ENCODE results near the gene OGDH. TPM values are rescaled to one million over a fixed set of nuclear protein-coding genes. Genes with fewer than 3 reads are reported as not detected.

The OGDH gene
- total and polyA plus RNA-seq, 2 of the 13 experiments (the other 11 are each of a cell fraction or from before 2014, with no cell fraction given), result 17.4 to 25.4 TPM

DNA sequence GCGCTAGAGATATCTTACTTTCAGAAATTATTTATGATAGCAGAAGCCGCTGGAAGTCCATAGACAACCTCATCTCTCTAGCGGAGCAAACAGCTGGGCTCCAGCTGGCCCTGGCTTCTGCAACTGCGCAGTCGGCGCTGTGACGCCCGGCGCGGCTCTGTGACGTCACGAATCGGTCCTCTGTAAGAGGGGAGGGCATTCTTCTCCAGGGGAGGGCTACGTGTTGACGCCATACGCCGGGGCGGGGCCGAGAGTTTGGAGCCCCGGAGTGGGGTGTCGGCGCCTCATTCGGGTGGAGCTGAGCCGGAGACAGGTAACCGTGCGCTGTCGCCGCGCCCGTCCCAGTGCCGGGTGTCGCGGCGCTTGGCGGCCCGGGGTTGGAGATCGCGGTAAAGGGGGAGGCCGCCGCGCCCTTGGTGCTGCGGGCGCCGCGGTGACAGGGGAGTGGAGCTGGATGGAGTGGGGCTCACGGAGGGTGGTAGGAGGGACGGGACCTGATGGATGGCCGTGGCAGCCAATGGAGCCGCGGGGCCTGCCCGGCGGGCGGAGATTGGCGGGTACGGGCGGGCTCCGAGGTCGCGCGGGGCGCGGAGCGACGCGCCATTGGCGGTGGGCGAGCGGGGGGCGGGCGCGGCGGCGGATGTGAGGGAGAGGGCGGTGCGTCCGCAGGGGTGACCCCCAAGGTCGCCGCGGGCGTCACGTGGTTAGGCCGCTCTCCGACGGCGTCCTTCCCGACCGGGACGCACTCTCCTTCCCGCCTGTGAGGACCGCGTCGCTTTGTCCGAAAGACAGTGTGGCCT, at the start of gene OGDH (continued):
- TF ChIP-seq, protein P1, sequence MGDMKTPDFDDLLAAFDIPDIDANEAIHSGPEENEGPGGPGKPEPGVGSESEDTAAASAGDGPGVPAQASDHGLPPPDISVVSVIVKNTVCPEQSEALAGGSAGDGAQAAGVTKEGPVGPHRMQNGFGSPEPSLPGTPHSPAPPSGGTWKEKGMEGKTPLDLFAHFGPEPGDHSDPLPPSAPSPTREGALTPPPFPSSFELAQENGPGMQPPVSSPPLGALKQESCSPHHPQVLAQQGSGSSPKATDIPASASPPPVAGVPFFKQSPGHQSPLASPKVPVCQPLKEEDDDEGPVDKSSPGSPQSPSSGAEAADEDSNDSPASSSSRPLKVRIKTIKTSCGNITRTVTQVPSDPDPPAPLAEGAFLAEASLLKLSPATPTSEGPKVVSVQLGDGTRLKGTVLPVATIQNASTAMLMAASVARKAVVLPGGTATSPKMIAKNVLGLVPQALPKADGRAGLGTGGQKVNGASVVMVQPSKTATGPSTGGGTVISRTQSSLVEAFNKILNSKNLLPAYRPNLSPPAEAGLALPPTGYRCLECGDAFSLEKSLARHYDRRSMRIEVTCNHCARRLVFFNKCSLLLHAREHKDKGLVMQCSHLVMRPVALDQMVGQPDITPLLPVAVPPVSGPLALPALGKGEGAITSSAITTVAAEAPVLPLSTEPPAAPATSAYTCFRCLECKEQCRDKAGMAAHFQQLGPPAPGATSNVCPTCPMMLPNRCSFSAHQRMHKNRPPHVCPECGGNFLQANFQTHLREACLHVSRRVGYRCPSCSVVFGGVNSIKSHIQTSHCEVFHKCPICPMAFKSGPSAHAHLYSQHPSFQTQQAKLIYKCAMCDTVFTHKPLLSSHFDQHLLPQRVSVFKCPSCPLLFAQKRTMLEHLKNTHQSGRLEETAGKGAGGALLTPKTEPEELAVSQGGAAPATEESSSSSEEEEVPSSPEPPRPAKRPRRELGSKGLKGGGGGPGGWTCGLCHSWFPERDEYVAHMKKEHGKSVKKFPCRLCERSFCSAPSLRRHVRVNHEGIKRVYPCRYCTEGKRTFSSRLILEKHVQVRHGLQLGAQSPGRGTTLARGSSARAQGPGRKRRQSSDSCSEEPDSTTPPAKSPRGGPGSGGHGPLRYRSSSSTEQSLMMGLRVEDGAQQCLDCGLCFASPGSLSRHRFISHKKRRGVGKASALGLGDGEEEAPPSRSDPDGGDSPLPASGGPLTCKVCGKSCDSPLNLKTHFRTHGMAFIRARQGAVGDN (CRISPR knock-in tag; IDR thresholded peaks at IDR 0.05), result peak; percentile 91
- TF ChIP-seq, protein P2, sequence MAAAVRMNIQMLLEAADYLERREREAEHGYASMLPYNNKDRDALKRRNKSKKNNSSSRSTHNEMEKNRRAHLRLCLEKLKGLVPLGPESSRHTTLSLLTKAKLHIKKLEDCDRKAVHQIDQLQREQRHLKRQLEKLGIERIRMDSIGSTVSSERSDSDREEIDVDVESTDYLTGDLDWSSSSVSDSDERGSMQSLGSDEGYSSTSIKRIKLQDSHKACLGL (CRISPR knock-in tag; IDR thresholded peaks at IDR 0.05), result peak; percentile 84
- no peak for TF ChIP-seq PHF5A (CRISPR knock-in tag; IDR thresholded peaks at IDR 0.05; ENCODE audit: low read depth, unreplicated experiment)
- TF ChIP-seq ZBTB44 (CRISPR knock-in tag; IDR thresholded peaks at IDR 0.05), result no peak
- no peak for TF ChIP-seq ZNF616 (CRISPR knock-in tag; IDR thresholded peaks at IDR 0.05; ENCODE audit: low read depth)
- peak; percentile 25; the same call in 1 of the 2 replicates for TF ChIP-seq ZNF556 (CRISPR knock-in tag; IDR thresholded peaks at IDR 0.05; ENCODE audit: borderline replicate concordance)
- TF ChIP-seq, protein P3, sequence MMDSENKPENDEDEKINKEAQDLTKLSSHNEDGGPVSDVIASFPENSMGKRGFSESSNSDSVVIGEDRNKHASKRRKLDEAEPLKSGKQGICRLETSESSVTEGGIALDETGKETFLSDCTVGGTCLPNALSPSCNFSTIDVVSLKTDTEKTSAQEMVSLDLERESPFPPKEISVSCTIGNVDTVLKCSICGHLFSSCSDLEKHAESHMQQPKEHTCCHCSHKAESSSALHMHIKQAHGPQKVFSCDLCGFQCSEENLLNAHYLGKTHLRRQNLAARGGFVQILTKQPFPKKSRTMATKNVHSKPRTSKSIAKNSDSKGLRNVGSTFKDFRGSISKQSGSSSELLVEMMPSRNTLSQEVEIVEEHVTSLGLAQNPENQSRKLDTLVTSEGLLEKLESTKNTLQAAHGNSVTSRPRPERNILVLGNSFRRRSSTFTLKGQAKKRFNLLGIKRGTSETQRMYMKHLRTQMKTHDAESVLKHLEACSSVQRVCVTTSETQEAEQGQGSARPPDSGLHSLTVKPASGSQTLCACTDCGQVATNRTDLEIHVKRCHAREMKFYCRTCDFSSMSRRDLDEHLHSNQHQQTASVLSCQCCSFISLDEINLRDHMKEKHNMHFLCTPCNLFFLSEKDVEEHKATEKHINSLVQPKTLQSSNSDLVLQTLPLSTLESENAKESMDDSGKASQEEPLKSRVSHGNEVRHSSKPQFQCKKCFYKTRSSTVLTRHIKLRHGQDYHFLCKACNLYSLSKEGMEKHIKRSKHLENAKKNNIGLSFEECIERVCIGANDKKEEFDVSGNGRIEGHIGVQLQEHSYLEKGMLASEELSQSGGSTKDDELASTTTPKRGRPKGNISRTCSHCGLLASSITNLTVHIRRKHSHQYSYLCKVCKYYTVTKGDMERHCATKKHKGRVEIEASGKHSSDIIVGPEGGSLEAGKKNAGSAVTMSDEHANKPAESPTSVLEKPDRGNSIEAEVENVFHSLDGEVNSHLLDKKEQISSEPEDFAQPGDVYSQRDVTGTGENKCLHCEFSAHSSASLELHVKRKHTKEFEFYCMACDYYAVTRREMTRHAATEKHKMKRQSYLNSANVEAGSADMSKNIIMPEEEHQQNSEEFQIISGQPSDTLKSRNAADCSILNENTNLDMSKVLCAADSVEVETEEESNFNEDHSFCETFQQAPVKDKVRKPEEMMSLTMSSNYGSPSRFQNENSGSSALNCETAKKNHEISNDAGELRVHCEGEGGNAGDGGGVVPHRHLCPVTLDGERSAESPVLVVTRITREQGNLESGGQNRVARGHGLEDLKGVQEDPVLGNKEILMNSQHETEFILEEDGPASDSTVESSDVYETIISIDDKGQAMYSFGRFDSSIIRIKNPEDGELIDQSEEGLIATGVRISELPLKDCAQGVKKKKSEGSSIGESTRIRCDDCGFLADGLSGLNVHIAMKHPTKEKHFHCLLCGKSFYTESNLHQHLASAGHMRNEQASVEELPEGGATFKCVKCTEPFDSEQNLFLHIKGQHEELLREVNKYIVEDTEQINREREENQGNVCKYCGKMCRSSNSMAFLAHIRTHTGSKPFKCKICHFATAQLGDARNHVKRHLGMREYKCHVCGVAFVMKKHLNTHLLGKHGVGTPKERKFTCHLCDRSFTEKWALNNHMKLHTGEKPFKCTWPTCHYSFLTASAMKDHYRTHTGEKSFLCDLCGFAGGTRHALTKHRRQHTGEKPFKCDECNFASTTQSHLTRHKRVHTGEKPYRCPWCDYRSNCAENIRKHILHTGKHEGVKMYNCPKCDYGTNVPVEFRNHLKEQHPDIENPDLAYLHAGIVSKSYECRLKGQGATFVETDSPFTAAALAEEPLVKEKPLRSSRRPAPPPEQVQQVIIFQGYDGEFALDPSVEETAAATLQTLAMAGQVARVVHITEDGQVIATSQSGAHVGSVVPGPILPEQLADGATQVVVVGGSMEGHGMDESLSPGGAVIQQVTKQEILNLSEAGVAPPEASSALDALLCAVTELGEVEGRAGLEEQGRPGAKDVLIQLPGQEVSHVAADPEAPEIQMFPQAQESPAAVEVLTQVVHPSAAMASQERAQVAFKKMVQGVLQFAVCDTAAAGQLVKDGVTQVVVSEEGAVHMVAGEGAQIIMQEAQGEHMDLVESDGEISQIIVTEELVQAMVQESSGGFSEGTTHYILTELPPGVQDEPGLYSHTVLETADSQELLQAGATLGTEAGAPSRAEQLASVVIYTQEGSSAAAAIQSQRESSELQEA (CRISPR knock-in tag; IDR thresholded peaks at IDR 0.05; ENCODE audit: not compliant biosample characterization), result peak; percentile 74
- no peak for TF ChIP-seq ZNF253 (CRISPR knock-in tag; IDR thresholded peaks at IDR 0.05; ENCODE audit: borderline replicate concordance)
- TF ChIP-seq NR1H2 (CRISPR knock-in tag; IDR thresholded peaks at IDR 0.05; ENCODE audit: borderline replicate concordance, low read depth), result no peak
- TF ChIP-seq SRSF1 (optimal IDR thresholded peaks at IDR 0.05; ENCODE audit: low read depth, low read length), result peak; percentile 72
- no peak for TF ChIP-seq SATB2 (CRISPR knock-in tag; IDR thresholded peaks at IDR 0.05)
